Measurements from ENCODE around the gene QPCTL.
"Not testable (repeated sequence)": the region's sequence is repeated elsewhere in the genome, so short reads cannot be mapped to it uniquely, and the experiment has no call there.

QPCTL gene

GRCh38 chr19:45717131-45717982 lies 24.9 kb downstream of the QPCTL start:
- peak; percentile 87 for DNase-seq (ENCODE audit: low read depth)

- DNase-seq (ENCODE audit: low read depth) = no peak
Observed at GRCh38 chr19:45717983-45718650, 25.7 kb downstream of the QPCTL start.

- DNase-seq (ENCODE audit: low read depth) = not testable (repeated sequence)
Observed at GRCh38 chr19:45720065-45720464, 27.6 kb downstream of the QPCTL start.

GRCh38 chr19:45728683-45729082 lies 36.2 kb downstream of the QPCTL start:
- not testable (repeated sequence) for DNase-seq (ENCODE audit: low read depth)

- DNase-seq (ENCODE audit: low read depth) = no peak
Observed at GRCh38 chr19:45729800-45730290, 37.4 kb downstream of the QPCTL start.

GRCh38 chr19:45730368-45731288 lies 38.2 kb downstream of the QPCTL start, which contains the start of gene FBXO46:
Gene FBXO46 (minus strand): TSS chr19:45730896. CDS start chr19:45713495, 17,401 bp downstream.
- DNase-seq (ENCODE audit: low read depth) = peak; percentile 93

- DNase-seq (ENCODE audit: low read depth) = no peak
Observed at GRCh38 chr19:45733160-45733810, 40.8 kb downstream of the QPCTL start, which contains the start of gene MEIOSIN. Gene MEIOSIN (plus strand): TSS chr19:45733439. CDS start chr19:45735377, 1,938 bp downstream.

GRCh38 chr19:45739498-45740439 lies 47.3 kb downstream of the QPCTL start:
- DNase-seq (ENCODE audit: low read depth) = no peak

- DNase-seq (ENCODE audit: low read depth) = no peak
Observed at GRCh38 chr19:45742969-45743368, 50.5 kb downstream of the QPCTL start.

- DNase-seq (ENCODE audit: low read depth) = no peak
Observed at GRCh38 chr19:45745606-45746005, 53.1 kb downstream of the QPCTL start.

GRCh38 chr19:45746866-45747265 lies 54.4 kb downstream of the QPCTL start:
- DNase-seq (ENCODE audit: low read depth) = no peak

- no peak for DNase-seq (ENCODE audit: low read depth)
Observed at GRCh38 chr19:45747513-45747912, 55.0 kb downstream of the QPCTL start.

- DNase-seq (ENCODE audit: low read depth) = not testable (repeated sequence)
Observed at GRCh38 chr19:45751483-45751882, 59.0 kb downstream of the QPCTL start.

GRCh38 chr19:45752639-45753038 lies 60.2 kb downstream of the QPCTL start:
- no peak for DNase-seq (ENCODE audit: low read depth)

- DNase-seq (ENCODE audit: low read depth) = no peak
Observed at GRCh38 chr19:45753548-45753947, 61.1 kb downstream of the QPCTL start.
